Non-pigmented ciliary epithelial cell (primary cell): ENCODE results near the gene SOX6.
"Not testable (repeated sequence)": the region's sequence is repeated elsewhere in the genome, so short reads cannot be mapped to it uniquely, and the experiment has no call there.

Experiments
- DNase-seq: peaks from one replicate; pipeline ENCODE4 v3.0.0-alpha.2; 2010; ENCODE audit warnings: low read depth

Gene SOX6

DNA sequence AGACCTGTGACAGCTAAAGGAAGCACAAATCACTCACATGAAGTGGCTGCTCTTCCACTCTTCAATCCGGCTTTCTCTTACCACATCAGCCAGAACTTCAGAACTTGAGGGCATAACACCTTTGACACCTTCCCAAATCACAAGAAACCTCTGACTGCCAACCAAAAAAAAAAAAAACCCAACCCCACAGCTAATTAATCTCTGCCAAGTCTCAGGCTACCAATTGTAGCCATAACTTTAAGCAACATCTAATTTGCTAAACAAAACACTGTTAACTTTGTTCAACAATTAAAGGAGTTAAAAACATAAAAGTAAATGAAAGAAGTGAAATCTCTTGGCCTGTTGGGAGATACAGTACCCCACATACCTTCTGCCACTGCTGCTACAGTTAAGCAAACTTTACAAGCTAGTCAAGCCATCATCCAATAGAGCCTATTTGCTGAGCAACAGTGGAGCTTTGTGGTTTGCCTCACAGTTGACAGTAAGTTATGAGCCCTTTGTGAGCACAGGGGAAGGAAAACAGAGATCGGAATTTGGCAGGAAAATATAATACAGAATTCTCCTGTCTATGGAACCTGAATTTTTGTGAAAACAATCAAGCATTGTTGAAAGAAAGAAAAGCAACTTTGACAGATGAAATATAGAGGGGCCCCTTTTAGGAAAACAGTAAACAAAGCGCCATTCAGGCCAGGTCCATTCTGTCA is at the start of gene SOX6:
TSS of gene SOX6 (minus strand) at position 490 of the 704 bp plus-strand sequence. CDS start 15,298 bp downstream, outside the sequence.
- DNase-seq: no peak

DNA sequence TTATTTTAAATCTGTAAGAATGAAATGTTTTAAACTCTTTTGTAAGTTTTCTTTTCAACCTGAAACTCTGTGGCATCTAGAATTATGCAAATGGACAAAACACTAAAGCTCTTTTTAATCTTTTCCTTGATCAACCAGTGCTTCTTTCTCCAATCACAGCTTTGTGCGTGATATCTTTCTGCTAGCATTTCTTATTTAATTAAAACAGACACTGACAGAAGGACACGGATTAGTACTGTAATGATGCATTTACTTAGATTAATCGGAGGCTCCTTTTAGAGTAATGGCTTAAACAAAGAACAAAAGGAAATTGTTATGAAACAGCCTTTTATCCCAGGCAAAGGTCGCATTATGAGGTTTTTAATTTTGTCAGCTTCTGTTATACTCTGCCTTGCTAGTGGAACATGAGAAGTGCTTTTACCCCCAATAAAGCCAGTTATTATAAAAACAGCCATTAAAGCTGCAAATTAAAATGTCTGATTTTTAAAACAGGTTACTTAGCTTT is 48.5 kb upstream of the SOX6 start:
- DNase-seq: no peak

DNA sequence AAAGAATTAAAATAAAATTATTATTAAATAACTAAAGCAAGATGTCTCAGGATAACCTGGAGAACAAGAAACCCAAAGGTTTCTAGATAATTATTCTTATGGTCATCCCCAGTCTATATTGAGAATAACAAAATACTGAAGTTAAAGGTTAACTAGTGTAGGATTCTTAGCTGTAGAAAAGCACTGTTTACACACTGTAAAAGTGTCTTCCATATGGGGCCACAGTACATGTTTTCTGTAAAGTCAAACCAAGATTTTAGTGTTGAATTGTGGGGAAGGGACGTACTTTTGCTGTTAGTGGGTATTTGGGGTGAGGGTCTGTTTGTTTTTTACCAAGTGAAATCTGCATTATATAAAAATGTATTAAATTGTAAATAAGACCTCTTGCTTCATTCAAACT is 47.5 kb upstream of the SOX6 start:
- DNase-seq: no peak

DNA sequence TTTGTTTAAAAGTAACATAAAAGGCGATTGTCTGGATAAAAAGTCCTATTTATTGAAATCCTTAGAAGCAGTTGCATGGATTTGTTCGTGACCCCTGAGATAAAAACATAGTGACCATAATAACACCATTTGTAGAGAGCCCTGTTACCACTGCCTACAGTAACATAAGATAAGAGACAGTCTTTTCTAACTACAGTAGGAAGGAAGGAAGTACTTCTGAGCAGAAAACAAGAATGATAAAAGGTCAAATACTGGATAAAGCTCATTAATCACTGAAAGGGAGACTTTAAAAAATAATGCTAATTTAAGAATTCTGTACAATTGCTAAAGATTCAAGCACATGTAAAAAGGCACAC is 47.1 kb upstream of the SOX6 start:
- DNase-seq: no peak

DNA sequence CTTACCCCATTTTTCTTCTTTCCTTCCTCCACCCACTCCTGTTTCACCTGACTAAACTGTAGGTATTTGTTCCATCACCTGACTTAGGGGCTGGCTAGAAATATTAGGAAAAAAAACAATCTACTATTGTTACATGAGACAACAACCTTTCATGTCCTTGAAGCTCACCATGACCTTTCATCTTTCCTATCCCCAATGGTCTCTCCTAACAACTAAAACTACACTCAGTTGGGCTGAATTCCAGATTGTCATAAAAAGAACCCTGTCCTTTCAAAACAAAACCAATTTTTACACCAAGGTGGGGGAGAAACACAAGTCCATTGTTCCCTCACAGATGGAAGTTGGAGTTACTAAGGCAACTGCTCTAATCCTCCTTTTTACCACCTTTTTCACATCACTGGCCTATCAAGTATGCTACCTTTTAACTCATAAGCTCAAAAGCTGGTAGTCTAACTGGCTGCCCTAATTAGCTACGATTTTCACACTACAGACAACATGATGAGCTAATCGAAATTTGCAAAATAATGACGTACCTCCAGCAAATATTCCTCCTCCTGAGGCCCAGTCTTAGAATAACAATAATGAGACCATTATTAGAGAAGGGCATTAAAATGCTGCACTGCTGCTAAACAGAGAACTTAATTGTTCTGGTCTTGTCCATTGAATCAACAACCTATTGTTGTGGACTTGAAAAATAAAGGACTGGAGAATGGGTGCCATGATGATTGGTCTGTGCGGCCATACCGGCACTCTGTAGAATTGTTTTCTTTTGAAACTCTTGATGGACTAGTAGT is 46.5 kb upstream of the SOX6 start:
- DNase-seq: no peak

DNA sequence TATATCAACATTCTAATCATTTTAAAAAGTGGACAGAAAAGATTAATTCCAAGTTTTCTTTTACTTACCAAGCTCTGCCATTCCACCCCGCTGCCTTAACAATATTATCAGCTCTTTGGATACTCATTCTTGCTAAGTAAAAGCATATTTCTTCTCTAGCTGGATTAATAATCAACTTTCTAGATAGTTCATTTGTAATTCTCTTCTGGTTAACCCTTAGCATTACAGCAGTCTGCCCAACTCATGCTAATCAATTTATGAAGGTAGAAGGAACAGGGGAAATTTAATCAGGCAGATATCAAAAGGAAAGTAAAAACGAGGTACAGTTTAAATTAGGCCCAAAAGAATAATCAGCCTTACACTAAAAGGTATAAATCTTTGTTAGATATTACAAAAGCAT is 41.0 kb upstream of the SOX6 start:
- DNase-seq: no peak

DNA sequence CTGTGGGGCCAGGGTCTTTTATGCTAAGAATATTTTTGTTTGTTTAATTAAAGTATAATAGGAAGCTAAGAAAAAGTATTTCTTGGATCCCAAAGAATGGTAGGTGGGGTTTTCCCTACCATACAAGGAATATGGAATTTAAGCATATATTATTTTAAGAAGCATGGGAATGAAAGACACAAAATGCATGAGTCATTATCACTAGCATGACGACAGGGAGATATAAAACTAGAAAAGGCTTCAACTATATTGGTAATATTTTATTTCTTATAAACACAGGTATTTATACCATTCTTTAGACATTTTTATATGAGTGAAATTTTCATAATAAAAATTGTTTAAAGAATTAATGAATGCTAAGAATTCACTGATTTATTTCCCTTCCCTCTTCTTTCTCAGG is 39.3 kb upstream of the SOX6 start:
- DNase-seq: no peak

DNA sequence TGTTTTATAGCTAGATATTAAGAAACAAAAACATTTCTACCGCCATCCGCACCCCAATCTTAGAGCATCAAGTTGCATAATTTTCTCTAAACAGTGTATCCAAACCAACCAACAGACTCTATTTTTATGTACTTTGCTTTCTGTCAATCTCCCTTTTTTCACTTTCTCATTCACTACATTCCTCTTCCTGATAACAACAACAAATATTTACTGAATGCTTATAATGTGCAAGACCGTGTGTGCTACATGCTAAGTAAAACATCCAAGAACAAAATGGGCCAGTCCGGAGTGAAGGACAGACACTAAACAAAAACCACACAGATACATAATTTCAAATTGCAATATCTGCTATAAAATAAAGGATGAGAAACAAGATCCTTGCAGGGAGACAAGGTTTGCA is 38.6 kb upstream of the SOX6 start:
- DNase-seq: no peak

DNA sequence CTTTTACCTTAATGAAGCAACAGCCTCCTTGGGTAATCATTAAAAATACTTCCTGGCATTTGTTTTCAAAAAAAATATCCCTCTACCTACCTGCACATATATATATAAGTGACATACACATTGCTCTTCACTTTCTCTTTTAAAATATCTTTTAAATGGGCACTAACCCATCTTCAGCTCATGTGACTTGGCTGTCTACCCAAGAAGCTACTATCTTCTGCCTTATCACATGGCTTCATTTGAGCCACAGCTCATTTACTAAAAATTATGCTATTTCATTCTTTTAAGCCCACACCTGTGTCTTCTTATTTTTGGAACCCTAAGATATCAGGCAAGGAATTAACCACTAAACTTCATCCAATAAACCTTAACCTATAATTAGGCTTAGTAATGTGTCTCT is 37.0 kb upstream of the SOX6 start:
- no peak for DNase-seq

DNA sequence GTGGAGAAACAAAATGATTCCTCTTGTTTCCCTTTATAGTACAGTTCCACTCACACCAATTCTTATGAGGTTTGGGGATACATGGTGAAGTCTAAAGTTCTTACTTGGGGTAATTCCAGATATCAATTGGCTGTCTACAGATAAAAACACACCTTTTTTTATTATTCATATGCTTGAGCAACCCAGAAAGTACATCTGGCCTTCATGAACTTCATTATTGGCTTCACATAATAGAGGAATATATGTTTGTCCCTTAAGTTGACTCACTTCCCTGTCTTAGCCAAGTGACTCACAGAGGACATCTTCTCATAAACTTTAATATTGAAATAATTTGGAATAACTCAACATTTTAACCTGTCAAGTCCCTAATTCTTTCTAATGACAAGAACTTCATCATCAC is 36.3 kb upstream of the SOX6 start:
- no peak for DNase-seq

DNA sequence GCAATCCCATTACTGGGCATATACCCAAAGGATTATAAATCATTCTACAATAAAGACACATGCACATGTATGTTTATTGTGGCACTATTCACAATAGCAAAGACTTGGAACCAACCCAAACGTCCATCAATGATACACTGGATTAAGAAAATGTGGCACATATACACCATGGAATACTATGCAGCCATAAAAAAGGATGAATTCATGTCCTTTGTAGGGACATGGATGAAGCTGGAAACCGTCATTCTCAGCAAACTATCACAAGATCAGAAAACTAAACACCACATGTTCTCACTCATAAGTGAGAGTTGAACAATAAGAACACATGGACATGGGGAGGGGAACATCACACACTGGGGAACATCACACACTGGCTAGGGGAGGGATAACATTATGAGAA is 34.5 kb upstream of the SOX6 start:
- not testable (repeated sequence) for DNase-seq

DNA sequence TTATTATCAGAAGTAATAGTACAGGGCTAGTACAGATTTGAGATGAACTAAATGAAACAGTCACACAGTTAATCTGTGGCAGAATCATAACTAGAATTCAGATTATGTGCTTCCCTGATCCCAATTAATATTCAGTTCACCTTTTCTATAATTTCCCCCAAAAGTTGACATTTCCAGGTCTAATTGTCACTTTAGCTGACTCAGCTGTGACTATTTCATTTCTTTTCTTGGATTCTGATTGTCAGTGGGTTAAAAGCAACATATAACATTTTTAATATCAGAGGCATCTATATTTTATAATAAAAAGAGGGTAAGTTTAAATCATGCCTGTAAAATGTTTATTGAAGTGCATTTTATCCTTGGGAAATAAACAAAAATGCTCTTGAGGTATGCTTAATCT is 28.8 kb upstream of the SOX6 start:
- no peak for DNase-seq

DNA sequence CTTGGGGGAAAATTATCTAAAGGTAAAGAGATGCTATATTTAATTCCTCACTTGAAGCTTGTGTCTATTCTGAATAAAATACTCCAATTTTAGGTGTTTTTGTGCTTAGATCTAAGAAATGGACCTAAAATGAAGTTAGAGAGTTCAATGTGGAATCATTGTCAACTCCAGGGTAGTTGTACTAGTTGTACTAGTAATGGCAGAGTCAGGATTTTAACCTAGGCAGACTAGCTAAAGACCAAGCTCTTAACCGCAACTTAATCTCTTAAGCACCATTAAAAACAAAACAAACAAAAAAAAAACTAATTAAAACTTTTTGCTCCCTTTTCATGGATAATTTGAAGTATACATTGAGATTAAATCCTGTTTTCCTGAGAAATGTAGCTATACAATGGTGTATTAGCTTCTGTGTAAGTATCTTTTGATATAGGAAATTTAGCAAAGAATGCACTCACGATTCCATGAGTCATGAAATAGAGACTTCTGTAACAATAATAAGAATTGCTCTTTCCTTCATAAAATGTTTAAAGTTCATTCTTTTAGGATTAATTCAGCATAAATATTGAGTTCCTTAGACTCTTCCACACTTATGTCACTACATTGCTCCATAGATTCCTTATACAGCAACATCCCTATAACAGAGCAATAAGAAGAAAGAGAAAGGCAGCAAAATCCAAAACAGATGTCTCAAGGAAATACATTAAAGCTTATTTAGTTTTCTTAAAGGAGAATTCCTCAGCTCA is 26.5 kb upstream of the SOX6 start:
- no peak for DNase-seq

DNA sequence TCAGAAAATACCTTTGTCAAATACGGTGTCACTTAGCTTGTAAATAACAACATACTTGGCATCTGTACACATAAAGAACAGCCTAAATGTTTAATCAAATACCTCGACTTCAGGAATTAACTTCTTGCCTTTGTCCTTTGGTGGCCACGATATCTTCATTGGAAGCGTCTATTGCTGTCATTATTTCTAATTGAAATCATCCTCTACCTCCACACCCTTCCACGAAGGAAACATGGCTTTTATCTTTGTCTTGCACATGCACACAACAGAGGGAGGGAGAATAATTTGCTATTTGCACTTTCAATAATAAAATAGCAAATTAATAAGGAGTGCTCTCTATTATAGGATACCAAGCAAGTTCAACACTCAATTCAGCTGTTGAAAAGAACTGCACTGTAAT is 25.8 kb upstream of the SOX6 start:
- DNase-seq: no peak

DNA sequence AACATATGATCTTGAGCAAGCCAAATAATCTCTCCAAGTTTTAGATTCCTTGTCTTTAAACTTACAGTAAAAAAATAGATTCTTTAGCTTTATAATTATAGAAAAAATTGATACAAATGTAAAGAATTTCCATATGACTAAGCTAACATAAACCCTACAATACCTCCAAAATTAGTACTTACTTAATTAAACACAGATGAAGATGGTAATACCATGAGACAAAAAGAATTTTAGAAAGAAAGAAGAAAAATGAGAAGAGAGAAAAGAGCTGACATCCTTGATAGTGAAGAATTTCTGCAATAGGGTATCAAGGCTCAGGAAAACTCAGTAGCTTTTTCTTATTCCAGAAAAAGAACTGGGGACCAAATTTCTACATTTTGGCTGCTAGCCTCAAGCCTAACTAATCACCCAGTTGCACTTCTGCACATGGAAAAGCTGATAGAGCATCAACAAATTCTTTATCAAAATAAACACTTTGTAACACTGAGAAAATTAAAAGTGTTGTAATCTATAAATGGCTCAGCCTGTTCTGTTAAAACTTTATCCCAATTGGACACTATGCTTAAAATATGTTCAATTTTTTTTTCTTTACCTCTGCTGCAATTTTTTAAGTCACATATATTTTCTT is 24.7 kb upstream of the SOX6 start:
- DNase-seq: no peak

DNA sequence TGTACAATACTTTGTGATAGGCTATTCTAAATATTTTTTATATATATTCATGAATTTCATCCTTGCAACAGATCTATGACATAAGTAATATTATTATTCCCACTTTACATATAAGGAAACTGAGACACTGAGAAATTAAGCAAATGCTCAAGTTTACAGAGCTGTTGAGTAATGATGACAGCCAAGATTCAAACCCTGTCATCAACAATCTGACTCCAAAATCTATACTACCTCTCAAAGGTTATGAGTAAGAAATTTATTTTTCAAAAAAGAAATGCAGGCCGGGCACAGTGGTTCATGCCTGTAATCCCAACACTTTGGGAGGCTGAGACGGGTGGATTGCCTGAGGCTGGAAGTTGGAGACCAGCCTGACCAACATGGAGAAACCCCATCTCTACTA is 22.6 kb upstream of the SOX6 start:
- DNase-seq: no peak

DNA sequence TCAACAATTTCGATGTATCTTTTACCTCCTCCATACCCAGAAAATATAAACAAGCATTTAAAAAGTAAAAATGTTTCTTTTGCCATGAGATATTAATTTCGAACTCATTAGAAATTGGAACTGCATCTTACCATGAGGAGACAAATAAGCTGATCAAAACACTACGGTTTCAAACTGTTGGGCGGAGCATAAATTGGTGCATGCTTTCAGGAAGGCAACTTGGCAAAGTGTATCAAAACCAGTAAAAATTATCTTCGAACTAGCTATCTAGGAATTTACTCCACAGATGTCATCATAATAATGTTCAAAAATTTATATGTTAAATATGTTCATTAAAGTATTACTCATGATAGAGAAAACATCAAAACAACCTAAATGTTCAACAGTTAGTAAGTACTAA is 21.4 kb upstream of the SOX6 start:
- no peak for DNase-seq

DNA sequence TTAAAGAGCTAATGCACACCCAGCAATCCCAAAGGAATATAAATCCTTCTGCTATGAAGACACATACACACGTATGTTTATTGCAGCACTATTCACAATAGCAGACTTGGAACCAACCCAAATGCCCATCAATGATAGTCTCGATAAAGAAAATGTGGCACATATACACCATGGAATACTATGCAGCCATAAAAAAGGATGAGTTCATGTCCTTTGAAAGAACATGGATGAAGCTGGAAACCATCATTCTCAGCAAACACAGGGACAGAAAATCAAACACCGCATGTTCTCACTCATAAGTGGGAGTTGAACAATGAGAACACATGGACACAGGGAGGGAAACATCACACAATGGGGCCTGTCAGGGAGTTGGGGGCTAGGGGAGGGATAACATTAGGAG is 19.3 kb upstream of the SOX6 start:
- not testable (repeated sequence) for DNase-seq

DNA sequence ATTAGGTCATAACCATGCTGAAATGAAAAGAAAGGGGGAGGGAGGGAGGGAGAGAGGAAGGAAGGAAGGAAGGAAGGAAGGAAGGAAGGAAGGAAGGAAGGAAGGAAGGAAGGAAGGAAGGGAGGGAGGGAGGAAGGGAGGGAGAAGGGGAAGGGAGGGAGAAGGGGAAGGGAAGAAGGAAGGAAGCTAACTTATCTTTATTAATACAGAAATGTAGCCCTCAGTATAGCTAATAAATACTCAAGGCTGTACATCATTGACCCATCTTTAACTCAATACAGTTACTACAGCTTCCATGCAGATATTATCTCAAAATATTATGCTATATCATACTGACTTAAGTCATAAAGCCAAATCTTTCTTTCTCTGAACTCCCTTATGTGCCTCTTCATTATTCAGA is 17.4 kb upstream of the SOX6 start:
- DNase-seq: no peak

DNA sequence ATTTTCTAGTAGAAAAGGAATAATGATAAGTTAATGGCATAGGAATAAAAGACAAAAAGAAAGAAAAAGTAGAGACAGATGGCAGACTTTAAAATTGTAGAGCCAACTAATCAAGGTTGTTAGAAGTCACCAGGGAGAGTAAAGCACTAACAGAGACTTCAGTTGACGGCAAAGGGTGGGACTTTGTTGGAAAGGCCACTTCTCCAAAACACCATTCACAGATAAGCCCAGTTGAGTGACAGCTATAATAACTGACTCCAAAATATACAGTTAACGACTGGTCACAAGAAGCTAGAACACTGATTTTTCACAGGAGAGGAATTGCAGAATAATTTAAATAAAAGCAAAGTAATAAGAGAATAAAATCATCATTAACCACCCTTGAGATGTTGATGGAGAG is 16.0 kb upstream of the SOX6 start:
- no peak for DNase-seq

DNA sequence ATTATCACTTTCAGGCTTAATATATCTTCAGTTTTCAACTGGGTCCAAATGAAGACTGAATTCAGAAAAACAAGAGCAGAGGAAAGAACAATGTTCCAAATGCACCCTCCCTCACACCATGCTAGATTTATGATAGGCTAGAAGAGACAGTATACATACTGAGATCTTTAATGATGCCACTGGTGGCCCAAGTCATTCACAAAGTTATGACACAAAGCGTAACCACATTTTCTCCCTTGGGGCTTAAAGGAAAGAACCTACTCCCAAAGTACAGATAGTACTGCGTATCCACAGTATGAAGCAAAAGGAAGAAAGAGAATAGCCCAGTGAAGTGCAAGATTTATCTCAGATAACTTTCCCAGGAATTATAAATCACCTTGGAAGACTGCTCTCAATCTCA is 10.9 kb upstream of the SOX6 start:
- DNase-seq: no peak

DNA sequence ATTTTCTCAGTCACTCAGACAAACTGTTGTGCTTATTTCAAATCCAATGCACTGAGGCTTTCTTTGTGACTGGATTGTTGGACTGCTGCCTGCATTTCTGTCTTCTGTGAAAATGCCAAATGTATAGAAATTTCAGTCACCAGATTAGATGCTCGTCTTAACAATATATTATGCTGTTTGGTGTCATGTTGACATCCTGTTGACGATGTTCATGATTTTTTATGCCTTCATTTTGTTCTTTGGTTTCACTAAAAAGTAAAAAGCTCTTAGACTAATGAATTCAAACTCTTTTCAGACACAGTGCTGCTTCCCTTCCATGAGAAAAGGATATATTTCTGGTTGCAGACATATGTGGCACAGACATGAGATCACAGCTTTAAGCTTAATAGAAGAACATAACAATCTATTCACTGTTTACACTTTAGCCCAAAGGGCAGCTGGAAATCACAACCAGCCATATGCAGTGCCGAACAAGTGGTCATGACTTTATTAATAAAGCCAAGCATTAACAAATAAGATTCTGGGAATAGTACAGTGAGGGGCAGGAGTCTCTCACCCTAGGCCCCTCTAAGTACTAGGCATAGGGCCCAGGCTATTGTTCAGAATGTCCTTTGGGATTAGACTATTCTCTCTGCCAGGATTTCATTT is 9.4 kb upstream of the SOX6 start:
- no peak for DNase-seq
